ENCODE results near the gene FAM234A.
"Not testable (repeated sequence)": the region's sequence is repeated elsewhere in the genome, so short reads cannot be mapped to it uniquely, and the experiment has no call there.

DNA sequence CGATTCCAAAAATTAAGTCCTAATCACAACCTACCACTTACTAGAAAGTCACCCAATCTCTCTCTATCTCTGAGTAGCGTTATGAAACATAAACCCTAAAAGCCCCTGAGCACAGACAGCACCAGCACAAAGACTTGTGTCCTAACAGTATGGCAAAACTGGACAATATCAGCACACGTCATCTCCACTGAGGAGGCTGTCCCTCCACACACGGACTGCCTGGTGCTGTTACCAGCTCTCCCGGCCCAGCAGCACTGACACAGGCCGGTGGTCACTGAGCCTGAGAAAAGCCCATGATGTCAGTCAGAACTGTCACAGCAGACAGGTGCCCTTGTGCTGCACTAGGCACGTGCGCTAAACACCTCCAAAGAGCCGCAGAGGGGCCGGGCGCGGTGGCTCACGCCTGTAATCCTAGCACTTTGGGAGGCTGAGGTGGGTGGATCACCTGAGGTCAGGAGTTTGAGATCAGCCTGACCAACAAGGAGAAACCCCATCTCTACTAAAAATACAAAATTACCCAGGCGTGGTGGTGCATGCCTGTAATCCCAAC is 22.9 kb upstream of the FAM234A start:
- TF ChIP-seq, protein P1, sequence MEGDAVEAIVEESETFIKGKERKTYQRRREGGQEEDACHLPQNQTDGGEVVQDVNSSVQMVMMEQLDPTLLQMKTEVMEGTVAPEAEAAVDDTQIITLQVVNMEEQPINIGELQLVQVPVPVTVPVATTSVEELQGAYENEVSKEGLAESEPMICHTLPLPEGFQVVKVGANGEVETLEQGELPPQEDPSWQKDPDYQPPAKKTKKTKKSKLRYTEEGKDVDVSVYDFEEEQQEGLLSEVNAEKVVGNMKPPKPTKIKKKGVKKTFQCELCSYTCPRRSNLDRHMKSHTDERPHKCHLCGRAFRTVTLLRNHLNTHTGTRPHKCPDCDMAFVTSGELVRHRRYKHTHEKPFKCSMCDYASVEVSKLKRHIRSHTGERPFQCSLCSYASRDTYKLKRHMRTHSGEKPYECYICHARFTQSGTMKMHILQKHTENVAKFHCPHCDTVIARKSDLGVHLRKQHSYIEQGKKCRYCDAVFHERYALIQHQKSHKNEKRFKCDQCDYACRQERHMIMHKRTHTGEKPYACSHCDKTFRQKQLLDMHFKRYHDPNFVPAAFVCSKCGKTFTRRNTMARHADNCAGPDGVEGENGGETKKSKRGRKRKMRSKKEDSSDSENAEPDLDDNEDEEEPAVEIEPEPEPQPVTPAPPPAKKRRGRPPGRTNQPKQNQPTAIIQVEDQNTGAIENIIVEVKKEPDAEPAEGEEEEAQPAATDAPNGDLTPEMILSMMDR (conservative IDR thresholded peaks at IDR 0.05 in 1 of 2, IDR thresholded peaks at IDR 0.05 in 1 of 2; ENCODE audit: low read depth in 1 of 2, low read length in 2 of 2), result not testable (repeated sequence)
- not testable (repeated sequence) for TF ChIP-seq EZH2 (IDR thresholded peaks at IDR 0.05; ENCODE audit: low read length, missing control alignments)
